Trophoblast cell (in vitro differentiated cells and primary cell): ENCODE data around the gene CSF1R.

Source experiments
- DNase-seq, 2 donors: peaks; one replicate each; pipeline ENCODE4 v3.0.0-alpha.2; 2016
- H2AFZ ChIP-seq: 2 replicates; pipeline ENCODE4 v1.6.1; 2013; ENCODE audit warnings: low read length, moderate library complexity, mild to moderate bottlenecking; ENCODE audit not compliant: insufficient read depth, poor library complexity
- H2AK5ac ChIP-seq: 2 replicates; pipeline ENCODE4 v1.6.1; 2013; ENCODE audit warnings: mild to moderate bottlenecking, low read length
- H2BK120ac ChIP-seq: 2 replicates; pipeline ENCODE4 v1.6.1; 2013; ENCODE audit warnings: low read length, mild to moderate bottlenecking, moderate library complexity; ENCODE audit not compliant: insufficient read depth, poor library complexity
- H2BK12ac ChIP-seq: 2 replicates; pipeline ENCODE4 v1.6.1; 2013; ENCODE audit warnings: mild to moderate bottlenecking, low read length, moderate library complexity
- H2BK5ac ChIP-seq: 2 replicates; pipeline ENCODE4 v1.6.1; 2013; ENCODE audit warnings: low read length, low read depth, moderate library complexity, mild to moderate bottlenecking; ENCODE audit not compliant: poor library complexity
- H3K14ac ChIP-seq: 2 replicates; pipeline ENCODE4 v1.6.1; 2013; ENCODE audit warnings: mild to moderate bottlenecking, low read length
- H3K18ac ChIP-seq: 2 replicates; pipeline ENCODE4 v1.6.1; 2013; ENCODE audit warnings: mild to moderate bottlenecking, low read length
- H3K23ac ChIP-seq: 2 replicates; pipeline ENCODE4 v1.6.1; 2013; ENCODE audit warnings: low read length
- H3K27ac ChIP-seq: 2 replicates; pipeline ENCODE4 v1.5.1; 2013; ENCODE audit warnings: low read depth, mild to moderate bottlenecking, inconsistent platforms, low read length, moderate library complexity
- H3K27me3 ChIP-seq: 2 replicates; pipeline ENCODE4 v1.6.1; 2013; ENCODE audit warnings: inconsistent platforms, mild to moderate bottlenecking, low read length, moderate library complexity; ENCODE audit not compliant: insufficient read depth
- H3K36me3 ChIP-seq, 2 experiments: 1 replicate in 1 of 2; 2 replicates in 1 of 2; pipeline ENCODE4 v1.6.1; 2013; ENCODE audit warnings: low read length in 2 of 2, mild to moderate bottlenecking in 2 of 2, moderate library complexity in 1 of 2; ENCODE audit not compliant: insufficient read depth in 2 of 2, control insufficient read depth in 1 of 2
- H3K4ac ChIP-seq: 2 replicates; pipeline ENCODE4 v1.6.1; 2013; ENCODE audit warnings: low read depth, mild to moderate bottlenecking, low read length, moderate library complexity
- H3K4me1 ChIP-seq, 2 experiments: 1 replicate in 1 of 2; 2 replicates in 1 of 2; pipeline ENCODE4 v1.6.1; 2013; ENCODE audit warnings: low read length in 2 of 2, mild to moderate bottlenecking in 2 of 2, moderate library complexity in 1 of 2; ENCODE audit not compliant: insufficient read depth in 2 of 2, control insufficient read depth in 1 of 2
- H3K4me2 ChIP-seq: 2 replicates; pipeline ENCODE4 v1.6.1; 2013; ENCODE audit warnings: inconsistent platforms, mild to moderate bottlenecking, low read length, moderate library complexity
- H3K4me3 ChIP-seq: 2 replicates; pipeline ENCODE4 v1.5.1; 2013; ENCODE audit warnings: mild to moderate bottlenecking, low read depth, low read length, inconsistent platforms
- H3K79me1 ChIP-seq: one replicate; pipeline ENCODE4 v1.6.1; 2013; ENCODE audit warnings: low read length
- H3K79me2 ChIP-seq: 2 replicates; pipeline ENCODE4 v1.6.1; 2013; ENCODE audit warnings: low read length, mild to moderate bottlenecking; ENCODE audit not compliant: control insufficient read depth, insufficient read depth, poor library complexity
- H3K9ac ChIP-seq: 2 replicates; pipeline ENCODE4 v1.6.1; 2013; ENCODE audit warnings: mild to moderate bottlenecking, low read length
- H3K9me3 ChIP-seq: 2 replicates; pipeline ENCODE4 v1.6.1; 2013; ENCODE audit warnings: low read depth, mild to moderate bottlenecking, control low read depth, inconsistent platforms, low read length; ENCODE audit not compliant: insufficient read depth
- H4K12ac ChIP-seq: 2 replicates; pipeline ENCODE4 v1.6.1; 2013; ENCODE audit warnings: low read depth, mild to moderate bottlenecking, low read length, moderate library complexity
- H4K8ac ChIP-seq: 2 replicates; pipeline ENCODE4 v1.6.1; 2013; ENCODE audit warnings: low read depth, mild to moderate bottlenecking, low read length, moderate library complexity
- H4K91ac ChIP-seq: one replicate; pipeline ENCODE4 v1.6.1; 2013; ENCODE audit warnings: low read depth, mild to moderate bottlenecking, low read length, moderate library complexity
- WGBS: extraction: QIAGEN DNeasy Blood & Tissue Kit; methylation state at CpG from one replicate; pipeline ENCODE4 v1.1.7; 2013; ENCODE audit warnings: missing lambda C conversion rate; ENCODE audit not compliant: insufficient read length, insufficient coverage; ENCODE audit errors: extremely low coverage; 5-methylcytosine and 5-hydroxymethylcytosine counted together

CSF1R gene

GRCh38 chr5:150077996-150078801 is 8.2 kb downstream of the CSF1R start:
- Histone ChIP-seq H3K79me2 (no peaks in the 10 kb centered on the region), H3K4me1 (peaks cover 0 to 2% of the 10 kb centered on the region in 2 experiments), H3K79me1 (no peaks in the 10 kb centered on the region), H2AK5ac (no peak overlapping the region), H3K4me3 (no peak overlapping the region), H3K4ac (no peak overlapping the region), H2AFZ (no peak overlapping the region), H4K91ac (no peak overlapping the region), H3K23ac (no peak overlapping the region), H3K4me2 (no peak overlapping the region), H3K14ac (no peak overlapping the region), H3K18ac (no peak overlapping the region), H3K9me3 (no peaks in the 10 kb centered on the region), H2BK12ac (no peak overlapping the region), H4K12ac (no peak overlapping the region), H3K27me3 (no peaks in the 10 kb centered on the region), H3K36me3 (peaks cover 28 to 40% of the 10 kb centered on the region in 2 experiments), H3K27ac (no peak overlapping the region), H4K8ac (no peak overlapping the region), H2BK120ac (no peak overlapping the region), H3K9ac (no peak overlapping the region), H2BK5ac (no peak overlapping the region)
- WGBS: no CpG with 5 or more reads among the region's 8 CpGs
- DNase-seq: no peak

- no peaks in the 10 kb centered on the region for H3K27me3 ChIP-seq
- no peak overlapping the region for H3K23ac ChIP-seq
- H3K4ac ChIP-seq: no peak overlapping the region
- DNase-seq: no peak
- H2AFZ ChIP-seq: no peak overlapping the region
- no peak overlapping the region for H3K18ac ChIP-seq
- no peak overlapping the region for H2BK12ac ChIP-seq
- H2BK5ac ChIP-seq: no peak overlapping the region
- H3K4me1 ChIP-seq: peaks cover 0 to 2% of the 10 kb centered on the region in 2 experiments
- no CpG with 5 or more reads among the region's 8 CpGs for WGBS
- no peaks in the 10 kb centered on the region for H3K79me1 ChIP-seq
- peaks cover 31 to 46% of the 10 kb centered on the region in 2 experiments for H3K36me3 ChIP-seq
- no peak overlapping the region for H4K91ac ChIP-seq
- no peak overlapping the region for H3K27ac ChIP-seq
- no peak overlapping the region for H4K12ac ChIP-seq
- H3K9ac ChIP-seq: no peak overlapping the region
- H4K8ac ChIP-seq: no peak overlapping the region
- H3K14ac ChIP-seq: no peak overlapping the region
- H2AK5ac ChIP-seq: no peak overlapping the region
- H2BK120ac ChIP-seq: no peak overlapping the region
- H3K4me3 ChIP-seq: no peak overlapping the region
- H3K79me2 ChIP-seq: no peaks in the 10 kb centered on the region
- no peaks in the 10 kb centered on the region for H3K9me3 ChIP-seq
- H3K4me2 ChIP-seq: no peak overlapping the region
Measured at GRCh38 chr5:150077060-150077459, 9.3 kb downstream of the CSF1R start.

GRCh38 chr5:150075806-150076205 is 10.5 kb downstream of the CSF1R start:
- Histone ChIP-seq H3K4ac (no peak overlapping the region), H3K4me3 (no peak overlapping the region), H3K14ac (no peak overlapping the region), H3K79me2 (no peaks in the 10 kb centered on the region), H2AK5ac (no peak overlapping the region), H3K9me3 (no peaks in the 10 kb centered on the region), H3K27me3 (no peaks in the 10 kb centered on the region), H3K79me1 (no peaks in the 10 kb centered on the region), H3K36me3 (peaks cover 31 to 51% of the 10 kb centered on the region in 2 experiments), H3K9ac (no peak overlapping the region), H3K27ac (no peak overlapping the region), H3K4me2 (no peak overlapping the region), H2BK5ac (no peak overlapping the region), H4K8ac (no peak overlapping the region), H2BK12ac (no peak overlapping the region), H2AFZ (no peak overlapping the region), H2BK120ac (no peak overlapping the region), H4K12ac (no peak overlapping the region), H3K18ac (no peak overlapping the region), H3K4me1 (no peaks in the 10 kb centered on the region), H3K23ac (no peak overlapping the region), H4K91ac (no peak overlapping the region)
- no CpG with 5 or more reads among the region's 4 CpGs for WGBS
- DNase-seq: peak in 1 of 2 donors; percentile 38

- no peak for DNase-seq
- Histone ChIP-seq H4K91ac (no peak overlapping the region), H3K14ac (no peak overlapping the region), H3K18ac (no peak overlapping the region), H3K23ac (no peak overlapping the region), H2BK5ac (no peak overlapping the region), H3K9me3 (no peaks in the 10 kb centered on the region), H2BK120ac (no peak overlapping the region), H3K4me3 (no peak overlapping the region), H3K4me1 (no peaks in the 10 kb centered on the region), H3K27ac (no peak overlapping the region), H3K79me1 (no peaks in the 10 kb centered on the region), H3K27me3 (no peaks in the 10 kb centered on the region), H3K79me2 (no peaks in the 10 kb centered on the region), H3K36me3 (peaks cover 25 to 48% of the 10 kb centered on the region in 2 experiments), H3K4me2 (no peak overlapping the region), H3K9ac (no peak overlapping the region), H3K4ac (no peak overlapping the region), H2AFZ (no peak overlapping the region), H2BK12ac (no peak overlapping the region), H2AK5ac (no peak overlapping the region), H4K8ac (no peak overlapping the region), H4K12ac (no peak overlapping the region)
- no CpG with 5 or more reads among the region's 4 CpGs for WGBS
Measured at GRCh38 chr5:150075233-150075632, 11.1 kb downstream of the CSF1R start.
